Upper lobe of right lung (tissue), 1 donor: ENCODE data around the gene YWHAG. TPM values are rescaled to one million over a fixed set of nuclear protein-coding genes. Genes with fewer than 3 reads are reported as not detected.

Source experiments
- ATAC-seq: fragments of 200-7000 bp; cut with Tn5 transposase; one replicate; pipeline ENCODE4 v1.9.1; 2020; ENCODE audit warnings: mild to moderate bottlenecking, moderate library complexity
- DNase-seq: peaks from one replicate; pipeline ENCODE4 v3.0.0-alpha.2; 2020
- H3K27ac ChIP-seq: fragments of 200-600 bp; one replicate; pipeline ENCODE4 v1.8.0; 2022
- H3K27me3 ChIP-seq: fragments of 200-600 bp; one replicate; pipeline ENCODE4 v1.8.0; 2022; ENCODE audit warnings: mild to moderate bottlenecking
- H3K36me3 ChIP-seq: fragments of 200-600 bp; one replicate; pipeline ENCODE4 v1.8.0; 2022
- H3K4me1 ChIP-seq: fragments of 200-600 bp; one replicate; pipeline ENCODE4 v1.8.0; 2022
- H3K4me3 ChIP-seq: fragments of 200-600 bp; one replicate; pipeline ENCODE4 v1.8.0; 2022; ENCODE audit warnings: mild to moderate bottlenecking
- H3K9me3 ChIP-seq: fragments of 200-600 bp; one replicate; pipeline ENCODE4 v1.8.0; 2022
- CTCF ChIP-seq: fragments of 200-600 bp; IDR thresholded peaks from one replicate; pipeline ENCODE4 v1.8.0; 2022; ENCODE audit warnings: antibody characterized with exemption
- intact Hi-C: fragments of 100-400 bp; cut with DNase I; formaldehyde crosslinking; loops from one replicate; pipeline ENCODE4 v1.11.0; 2022
- total RNA-seq: library from RNA; stranded (reverse); fragmentation: NEBNext Ultra II Directional; extraction: Animal tissue kit (Norgen Biotek cat#: 25700); gene quantifications from one replicate; pipeline ENCODE4 v1.2.1, GENCODE V29; 2021
- donor health status: DM: no; HTN: yes; CAD: no; lungs with severe emphysema.

YWHAG gene
- total RNA-seq, 1 donor from 2014 or later = 102 TPM

- no peak overlapping the region for H3K4me3 ChIP-seq
- H3K27me3 ChIP-seq = no peaks in the 10 kb centered on the region
- intact Hi-C loops = no loop called here
- H3K27ac ChIP-seq = no peak overlapping the region
- H3K4me1 ChIP-seq = peaks cover 28% of the 10 kb centered on the region
- ATAC-seq (no peak), DNase-seq (no peak)
- H3K36me3 ChIP-seq = peaks cover 42% of the 10 kb centered on the region
- TF ChIP-seq CTCF = no peak
- no peaks in the 10 kb centered on the region for H3K9me3 ChIP-seq
Observed at GRCh38 chr7:76330261-76330660, 28.5 kb downstream of the YWHAG start.

GRCh38 chr7:76329479-76329878 is 29.3 kb downstream of the YWHAG start:
- TF ChIP-seq CTCF = no peak
- H3K36me3 ChIP-seq = peaks cover 36% of the 10 kb centered on the region
- no peak for DNase-seq
- intact Hi-C loops = no loop called here
- no peaks in the 10 kb centered on the region for H3K9me3 ChIP-seq
- H3K27ac ChIP-seq = no peak overlapping the region
- no peak overlapping the region for H3K4me3 ChIP-seq
- no peaks in the 10 kb centered on the region for H3K27me3 ChIP-seq
- H3K4me1 ChIP-seq = peaks cover 27% of the 10 kb centered on the region
- no peak for ATAC-seq

GRCh38 chr7:76328389-76328788 is 30.4 kb downstream of the YWHAG start:
- no peak overlapping the region for H3K27ac ChIP-seq
- ATAC-seq (no peak), DNase-seq (no peak)
- H3K4me3 ChIP-seq = no peak overlapping the region
- H3K4me1 ChIP-seq = peaks cover 17% of the 10 kb centered on the region
- intact Hi-C loops = no loop called here
- H3K36me3 ChIP-seq = peaks cover 36% of the 10 kb centered on the region
- TF ChIP-seq CTCF = no peak
- H3K27me3 ChIP-seq = no peaks in the 10 kb centered on the region
- no peaks in the 10 kb centered on the region for H3K9me3 ChIP-seq

- intact Hi-C loops = no loop called here
- no peak overlapping the region for H3K27ac ChIP-seq
- ATAC-seq (no peak), DNase-seq (no peak)
- H3K4me3 ChIP-seq = no peak overlapping the region
- no peaks in the 10 kb centered on the region for H3K9me3 ChIP-seq
- peaks cover 11% of the 10 kb centered on the region for H3K4me1 ChIP-seq
- peaks cover 36% of the 10 kb centered on the region for H3K36me3 ChIP-seq
- no peak for TF ChIP-seq CTCF
- H3K27me3 ChIP-seq = no peaks in the 10 kb centered on the region
Observed at GRCh38 chr7:76327610-76328009, 31.2 kb downstream of the YWHAG start.

GRCh38 chr7:76326646-76327233 is 32.1 kb downstream of the YWHAG start:
- DNase-seq (no peak), ATAC-seq (no peak)
- no peak overlapping the region for H3K27ac ChIP-seq
- H3K36me3 ChIP-seq = peaks cover 36% of the 10 kb centered on the region
- peaks cover 3% of the 10 kb centered on the region for H3K4me1 ChIP-seq
- H3K27me3 ChIP-seq = no peaks in the 10 kb centered on the region
- no peaks in the 10 kb centered on the region for H3K9me3 ChIP-seq
- H3K4me3 ChIP-seq = no peak overlapping the region
- intact Hi-C loops = no loop called here
- TF ChIP-seq CTCF = no peak

- DNase-seq = no peak
- peaks cover 36% of the 10 kb centered on the region for H3K36me3 ChIP-seq
- H3K9me3 ChIP-seq = no peaks in the 10 kb centered on the region
- H3K4me1 ChIP-seq = no peaks in the 10 kb centered on the region
- H3K27ac ChIP-seq = no peak overlapping the region
- H3K4me3 ChIP-seq = no peak overlapping the region
- no peaks in the 10 kb centered on the region for H3K27me3 ChIP-seq
- TF ChIP-seq CTCF = no peak
- ATAC-seq = no peak
- intact Hi-C loops = no loop called here
Observed at GRCh38 chr7:76325811-76326210, 33.0 kb downstream of the YWHAG start.
